GM13977 (cell line): ENCODE measurements around the gene NR1I2.

Experiments used
- DNase-seq: peaks from one replicate; pipeline ENCODE4 v3.0.0; 2012; ENCODE audit warnings: low spot score
- in situ Hi-C: fragments of 300-500 bp; cut with MboI; formaldehyde crosslinking; loops from one replicate; pipeline ENCODE4 v1.12.0; 2022; ENCODE audit warnings: low sequenced_read_pairs, low pct_unique_long_range_greater_than_20kb, mixed read lengths, inconsistent platforms; ENCODE audit not compliant: unreplicated experiment
- TF ChIP-seq, protein P1 (sequence below): IDR thresholded peaks from 2 replicates; pipeline ENCODE4 v1.5.1; 2012; ENCODE audit warnings: mild to moderate bottlenecking, control low read depth; ENCODE audit not compliant: insufficient read depth; ENCODE audit errors: extremely low read depth, missing control alignments

NR1I2 gene

DNA sequence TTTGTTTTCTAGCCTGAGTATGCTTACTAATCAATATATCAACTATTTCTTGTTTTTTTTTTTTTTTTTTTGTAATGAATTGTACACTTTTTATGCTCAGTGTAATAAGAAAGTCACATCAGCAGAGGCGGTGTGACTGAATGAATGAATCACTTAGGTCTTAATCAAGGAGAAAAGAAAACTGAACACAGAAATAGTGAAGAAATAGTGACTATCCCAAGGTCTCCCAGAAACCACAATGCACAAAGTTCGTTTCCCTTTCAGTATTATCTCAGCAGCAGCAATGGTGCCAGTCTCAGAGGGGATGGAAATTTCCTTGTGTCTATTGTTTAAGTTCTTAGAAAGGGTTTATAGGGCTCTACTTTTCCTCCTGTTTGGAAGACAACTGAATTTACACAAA, 80.7 kb downstream of the NR1I2 start:
- in situ Hi-C loops: no loop called here
- DNase-seq: no peak
- TF ChIP-seq, protein P1, sequence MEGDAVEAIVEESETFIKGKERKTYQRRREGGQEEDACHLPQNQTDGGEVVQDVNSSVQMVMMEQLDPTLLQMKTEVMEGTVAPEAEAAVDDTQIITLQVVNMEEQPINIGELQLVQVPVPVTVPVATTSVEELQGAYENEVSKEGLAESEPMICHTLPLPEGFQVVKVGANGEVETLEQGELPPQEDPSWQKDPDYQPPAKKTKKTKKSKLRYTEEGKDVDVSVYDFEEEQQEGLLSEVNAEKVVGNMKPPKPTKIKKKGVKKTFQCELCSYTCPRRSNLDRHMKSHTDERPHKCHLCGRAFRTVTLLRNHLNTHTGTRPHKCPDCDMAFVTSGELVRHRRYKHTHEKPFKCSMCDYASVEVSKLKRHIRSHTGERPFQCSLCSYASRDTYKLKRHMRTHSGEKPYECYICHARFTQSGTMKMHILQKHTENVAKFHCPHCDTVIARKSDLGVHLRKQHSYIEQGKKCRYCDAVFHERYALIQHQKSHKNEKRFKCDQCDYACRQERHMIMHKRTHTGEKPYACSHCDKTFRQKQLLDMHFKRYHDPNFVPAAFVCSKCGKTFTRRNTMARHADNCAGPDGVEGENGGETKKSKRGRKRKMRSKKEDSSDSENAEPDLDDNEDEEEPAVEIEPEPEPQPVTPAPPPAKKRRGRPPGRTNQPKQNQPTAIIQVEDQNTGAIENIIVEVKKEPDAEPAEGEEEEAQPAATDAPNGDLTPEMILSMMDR: no peak

GRCh38 chr3:119864476-119864875, 82.6 kb downstream of the NR1I2 start:
- no peak for DNase-seq
- TF ChIP-seq, protein P1: no peak
- in situ Hi-C loops: no loop called here
